Measurements from ENCODE around the gene TGOLN2. TPM values are rescaled to one million over a fixed set of nuclear protein-coding genes. Genes with fewer than 3 reads are reported as not detected.

TGOLN2 gene
- total and polyA plus RNA-seq, 2 of the 13 experiments (the other 11 are each of a cell fraction or from before 2014, with no cell fraction given): 99.6 to 155 TPM

GRCh38 chr2:85324639-85325465 lies 2.9 kb downstream of the TGOLN2 start (continued):
- no peak for TF ChIP-seq GLI4 (CRISPR knock-in tag; IDR thresholded peaks at IDR 0.05; ENCODE audit: borderline replicate concordance)
- no peak for TF ChIP-seq SP2 (CRISPR knock-in tag; IDR thresholded peaks at IDR 0.05)
- 0 out of 2 replicates have a peak, but pooled peaks have one; percentile 21 for TF ChIP-seq SMARCC2 (IDR thresholded peaks at IDR 0.05)
- TF ChIP-seq ZNF841 (CRISPR knock-in tag; IDR thresholded peaks at IDR 0.05; ENCODE audit: borderline replicate concordance): no peak
- TF ChIP-seq ZNF234 (CRISPR knock-in tag; conservative IDR thresholded peaks at IDR 0.05): no peak
- TF ChIP-seq ZNF335 (CRISPR knock-in tag; IDR thresholded peaks at IDR 0.05): peak; percentile 33; the same call in 1 of the 2 replicates
- TF ChIP-seq TBL1XR1 (IDR thresholded peaks at IDR 0.05; ENCODE audit: borderline replicate concordance, low read length, partially characterized antibody): peak; percentile 89
- TF ChIP-seq MIXL1 (CRISPR knock-in tag; IDR thresholded peaks at IDR 0.05): peak; percentile 99
- peak; percentile 79 for TF ChIP-seq ZNF317 (CRISPR knock-in tag; IDR thresholded peaks at IDR 0.05)
- peak; percentile 95 for TF ChIP-seq NCOA2 (CRISPR knock-in tag; IDR thresholded peaks at IDR 0.05)
- TF ChIP-seq XRCC5 (optimal IDR thresholded peaks at IDR 0.05; ENCODE audit: low read length): peak; percentile 61
- TF ChIP-seq DR1 (CRISPR knock-in tag; IDR thresholded peaks at IDR 0.05): peak; percentile 39; the same call in 1 of the 2 replicates
- peak; percentile 70 for TF ChIP-seq KDM6A (CRISPR knock-in tag; IDR thresholded peaks at IDR 0.05; ENCODE audit: low read depth)
- TF ChIP-seq ARID2 (CRISPR knock-in tag; IDR thresholded peaks at IDR 0.05; ENCODE audit: borderline replicate concordance): 0 out of 2 replicates have a peak, but pooled peaks have one; percentile 59
- no peak for TF ChIP-seq MYNN (CRISPR knock-in tag; IDR thresholded peaks at IDR 0.05; ENCODE audit: low read depth)
- no peak for TF ChIP-seq WIZ (CRISPR knock-in tag; IDR thresholded peaks at IDR 0.05)
- TF ChIP-seq RXRB (CRISPR knock-in tag; IDR thresholded peaks at IDR 0.05; ENCODE audit: borderline replicate concordance): peak; percentile 95
- TF ChIP-seq, protein P1, sequence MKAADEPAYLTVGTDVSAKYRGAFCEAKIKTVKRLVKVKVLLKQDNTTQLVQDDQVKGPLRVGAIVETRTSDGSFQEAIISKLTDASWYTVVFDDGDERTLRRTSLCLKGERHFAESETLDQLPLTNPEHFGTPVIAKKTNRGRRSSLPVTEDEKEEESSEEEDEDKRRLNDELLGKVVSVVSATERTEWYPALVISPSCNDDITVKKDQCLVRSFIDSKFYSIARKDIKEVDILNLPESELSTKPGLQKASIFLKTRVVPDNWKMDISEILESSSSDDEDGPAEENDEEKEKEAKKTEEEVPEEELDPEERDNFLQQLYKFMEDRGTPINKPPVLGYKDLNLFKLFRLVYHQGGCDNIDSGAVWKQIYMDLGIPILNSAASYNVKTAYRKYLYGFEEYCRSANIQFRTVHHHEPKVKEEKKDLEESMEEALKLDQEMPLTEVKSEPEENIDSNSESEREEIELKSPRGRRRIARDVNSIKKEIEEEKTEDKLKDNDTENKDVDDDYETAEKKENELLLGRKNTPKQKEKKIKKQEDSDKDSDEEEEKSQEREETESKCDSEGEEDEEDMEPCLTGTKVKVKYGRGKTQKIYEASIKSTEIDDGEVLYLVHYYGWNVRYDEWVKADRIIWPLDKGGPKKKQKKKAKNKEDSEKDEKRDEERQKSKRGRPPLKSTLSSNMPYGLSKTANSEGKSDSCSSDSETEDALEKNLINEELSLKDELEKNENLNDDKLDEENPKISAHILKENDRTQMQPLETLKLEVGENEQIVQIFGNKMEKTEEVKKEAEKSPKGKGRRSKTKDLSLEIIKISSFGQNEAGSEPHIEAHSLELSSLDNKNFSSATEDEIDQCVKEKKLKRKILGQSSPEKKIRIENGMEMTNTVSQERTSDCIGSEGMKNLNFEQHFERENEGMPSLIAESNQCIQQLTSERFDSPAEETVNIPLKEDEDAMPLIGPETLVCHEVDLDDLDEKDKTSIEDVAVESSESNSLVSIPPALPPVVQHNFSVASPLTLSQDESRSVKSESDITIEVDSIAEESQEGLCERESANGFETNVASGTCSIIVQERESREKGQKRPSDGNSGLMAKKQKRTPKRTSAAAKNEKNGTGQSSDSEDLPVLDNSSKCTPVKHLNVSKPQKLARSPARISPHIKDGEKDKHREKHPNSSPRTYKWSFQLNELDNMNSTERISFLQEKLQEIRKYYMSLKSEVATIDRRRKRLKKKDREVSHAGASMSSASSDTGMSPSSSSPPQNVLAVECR (CRISPR knock-in tag; IDR thresholded peaks at IDR 0.05; ENCODE audit: borderline replicate concordance): peak; percentile 75; the same call in 1 of the 2 replicates
- no peak for TF ChIP-seq ZNF678 (CRISPR knock-in tag; IDR thresholded peaks at IDR 0.05)
- 0 out of 2 replicates have a peak, but pooled peaks have one; percentile 22 for TF ChIP-seq SPEN (CRISPR knock-in tag; IDR thresholded peaks at IDR 0.05; ENCODE audit: low read depth)
- TF ChIP-seq ZNF446 (CRISPR knock-in tag; IDR thresholded peaks at IDR 0.05): no peak
- 0 out of 2 replicates have a peak, but pooled peaks have one; percentile 65 for TF ChIP-seq FOXO4 (CRISPR knock-in tag; conservative IDR thresholded peaks at IDR 0.05)
- TF ChIP-seq EZH2 (conservative IDR thresholded peaks at IDR 0.05; ENCODE audit: low read depth, low read length): no peak
- TF ChIP-seq ZNF703 (CRISPR knock-in tag; IDR thresholded peaks at IDR 0.05; ENCODE audit: borderline replicate concordance): no peak
- no peak; the same call in 1 of the 2 replicates for TF ChIP-seq YEATS2 (CRISPR knock-in tag; IDR thresholded peaks at IDR 0.05; ENCODE audit: borderline replicate concordance)

All from HepG2 (cell line).